Mesodermal cell (in vitro differentiated cells): ENCODE data around the gene SLC47A1.

ENCODE experiments used
- H3K27ac ChIP-seq: 2 replicates; pipeline ENCODE4 v1.7.0; 2013; ENCODE audit warnings: mild to moderate bottlenecking, low read depth, low read length, moderate library complexity; ENCODE audit not compliant: severe bottlenecking
- H3K36me3 ChIP-seq: 2 replicates; pipeline ENCODE4 v1.7.1; 2013; ENCODE audit warnings: mild to moderate bottlenecking, low read length, moderate library complexity; ENCODE audit not compliant: control insufficient read depth, insufficient read depth
- H3K4me1 ChIP-seq: one replicate; pipeline ENCODE4 v1.7.1; 2013; ENCODE audit warnings: mild to moderate bottlenecking, low read length; ENCODE audit not compliant: insufficient read depth, control insufficient read depth, poor library complexity, severe bottlenecking
- H3K4me3 ChIP-seq: 2 replicates; pipeline ENCODE4 v1.7.0; 2013; ENCODE audit warnings: low read length, control low read depth, mild to moderate bottlenecking; ENCODE audit not compliant: insufficient read depth, poor library complexity, severe bottlenecking; ENCODE audit errors: extremely low read depth
- H3K9me3 ChIP-seq: 2 replicates; pipeline ENCODE4 v1.7.1; 2013; ENCODE audit warnings: mild to moderate bottlenecking, low read length, moderate library complexity; ENCODE audit not compliant: control insufficient read depth
- WGBS, 2 experiments: methylation state at CpG; one replicate each; pipeline ENCODE4 v1.1.5; 2013; ENCODE audit warnings: missing lambda C conversion rate in 2 of 2; ENCODE audit not compliant: insufficient coverage in 2 of 2; 5-methylcytosine and 5-hydroxymethylcytosine counted together

Gene SLC47A1

GRCh38 chr17:19614900-19615299 is 81.2 kb downstream of the SLC47A1 start:
- 85 to 94% methylated on average over 3 of the region's 4 CpGs for WGBS, 2 experiments
- peaks cover 18% of the 10 kb centered on the region for H3K9me3 ChIP-seq
- no peaks in the 10 kb centered on the region for H3K36me3 ChIP-seq
- H3K27ac ChIP-seq = no peak overlapping the region
- no peak overlapping the region for H3K4me3 ChIP-seq
- no peaks in the 10 kb centered on the region for H3K4me1 ChIP-seq

DNA sequence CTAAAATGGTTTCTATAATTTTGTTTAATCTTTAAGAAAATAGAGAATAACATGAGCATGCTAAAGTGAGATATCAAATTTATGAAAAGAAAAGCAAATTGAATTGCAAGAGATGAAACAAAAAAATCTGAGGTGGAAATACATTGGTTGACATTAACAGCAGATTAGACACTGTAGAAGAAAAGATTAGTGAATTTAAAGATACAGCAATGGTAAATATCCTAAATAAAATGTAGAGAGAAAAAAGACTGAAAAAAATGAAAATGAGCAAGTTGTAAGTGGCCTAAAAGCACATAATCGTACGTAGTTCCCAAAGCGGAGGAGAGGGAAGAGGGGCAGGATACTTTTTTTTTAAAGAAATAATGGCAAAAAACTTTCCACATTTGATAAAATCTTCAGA is 84.4 kb downstream of the SLC47A1 start:
- Histone ChIP-seq H3K4me3 (no peak overlapping the region), H3K27ac (no peak overlapping the region), H3K9me3 (peaks cover 31% of the 10 kb centered on the region), H3K4me1 (no peaks in the 10 kb centered on the region), H3K36me3 (no peaks in the 10 kb centered on the region)
- 95 to 100% methylated on average over 2 to 3 of the region's 3 CpGs for WGBS, 2 experiments

- Histone ChIP-seq H3K36me3 (no peaks in the 10 kb centered on the region), H3K27ac (no peak overlapping the region), H3K9me3 (peaks cover 31% of the 10 kb centered on the region), H3K4me3 (no peak overlapping the region), H3K4me1 (no peaks in the 10 kb centered on the region)
- WGBS, 2 experiments = 0% methylated on average over 1 of the region's 2 CpGs; no CpG with 5 or more reads in 1 of the 2 experiments
These were observed 86.2 kb downstream of the SLC47A1 start for GRCh38 chr17:19619705-19620325.

GRCh38 chr17:19621697-19622096 is 88.0 kb downstream of the SLC47A1 start:
- 100% methylated on average over 1 of the region's 1 CpG for WGBS, 2 experiments
- no peaks in the 10 kb centered on the region for H3K4me1 ChIP-seq
- H3K4me3 ChIP-seq = no peak overlapping the region
- no peak overlapping the region for H3K27ac ChIP-seq
- no peaks in the 10 kb centered on the region for H3K36me3 ChIP-seq
- H3K9me3 ChIP-seq = peaks cover 31% of the 10 kb centered on the region

GRCh38 chr17:19626079-19626478 is 92.4 kb downstream of the SLC47A1 start:
- H3K9me3 ChIP-seq = peaks cover 5% of the 10 kb centered on the region
- WGBS, 2 experiments = 96 to 100% methylated on average over 4 of the region's 4 CpGs
- no peaks in the 10 kb centered on the region for H3K4me1 ChIP-seq
- H3K36me3 ChIP-seq = no peaks in the 10 kb centered on the region
- no peak overlapping the region for H3K27ac ChIP-seq
- H3K4me3 ChIP-seq = no peak overlapping the region
